H54 (cell line): ENCODE data around the gene CYB5R2.

Experiments used
- DNase-seq: peaks from one replicate; pipeline ENCODE4 v3.0.0; 2011; ENCODE audit warnings: low spot score, mixed read lengths; ENCODE audit not compliant: insufficient read length
- FAIRE-seq: peaks from 3 replicates; lab custom pipeline; 2011; peaks lifted over from hg19 to GRCh38; lab: Jason Lieb, UNC
- POLR2A ChIP-seq: IDR thresholded peaks from 2 replicates; pipeline ENCODE4 v1.6.1; 2011; ENCODE audit warnings: low read depth, mild to moderate bottlenecking, low read length

CYB5R2 gene

GRCh38 chr11:7638710-7639642 is 34.3 kb downstream of the CYB5R2 start:
- no peak for DNase-seq
- no peak for FAIRE-seq
- no peak for TF ChIP-seq POLR2A

GRCh38 chr11:7637447-7638157 is 35.7 kb downstream of the CYB5R2 start:
- FAIRE-seq (no peak), DNase-seq (no peak)
- TF ChIP-seq POLR2A, result no peak

- no peak for FAIRE-seq
- no peak for TF ChIP-seq POLR2A
- DNase-seq, result no peak
Measured at GRCh38 chr11:7636350-7636749, 37.0 kb downstream of the CYB5R2 start.

- no peak for TF ChIP-seq POLR2A
- no peak for DNase-seq
- FAIRE-seq, result no peak
Measured at GRCh38 chr11:7635708-7636107, 37.6 kb downstream of the CYB5R2 start.

- FAIRE-seq, result no peak
- TF ChIP-seq POLR2A, result no peak
- DNase-seq, result no peak
Measured at GRCh38 chr11:7635137-7635536, 38.2 kb downstream of the CYB5R2 start.

- TF ChIP-seq POLR2A, result no peak
- DNase-seq, result no peak
- no peak for FAIRE-seq
Measured at GRCh38 chr11:7632211-7632610, 41.1 kb downstream of the CYB5R2 start.

- no peak for TF ChIP-seq POLR2A
Measured at GRCh38 chr11:7630002-7630401, 43.3 kb downstream of the CYB5R2 start.

GRCh38 chr11:7628660-7629059 is 44.6 kb downstream of the CYB5R2 start:
- no peak for DNase-seq
- FAIRE-seq, result no peak
- TF ChIP-seq POLR2A, result no peak

More at GRCh38 chr11:7630002-7630401, 43.3 kb downstream of the CYB5R2 start:
- FAIRE-seq, result no peak
- DNase-seq, result no peak

- FAIRE-seq (no peak), DNase-seq (no peak)
- no peak for TF ChIP-seq POLR2A
Measured at GRCh38 chr11:7622721-7623120, 50.6 kb downstream of the CYB5R2 start.

- no peak for DNase-seq
- no peak for FAIRE-seq
- no peak for TF ChIP-seq POLR2A
Measured at GRCh38 chr11:7621554-7621953, 51.7 kb downstream of the CYB5R2 start.

- FAIRE-seq (no peak), DNase-seq (no peak)
- no peak for TF ChIP-seq POLR2A
Measured at GRCh38 chr11:7621090-7621489, 52.2 kb downstream of the CYB5R2 start.

GRCh38 chr11:7619322-7619721 is 54.0 kb downstream of the CYB5R2 start:
- no peak for DNase-seq

GRCh38 chr11:7617032-7617431 is 56.3 kb downstream of the CYB5R2 start:
- FAIRE-seq (no peak), DNase-seq (no peak)
- no peak for TF ChIP-seq POLR2A

More at GRCh38 chr11:7619322-7619721, 54.0 kb downstream of the CYB5R2 start:
- TF ChIP-seq POLR2A, result no peak
- no peak for FAIRE-seq
